Measurements from ENCODE around the gene ERN1.

DNA sequence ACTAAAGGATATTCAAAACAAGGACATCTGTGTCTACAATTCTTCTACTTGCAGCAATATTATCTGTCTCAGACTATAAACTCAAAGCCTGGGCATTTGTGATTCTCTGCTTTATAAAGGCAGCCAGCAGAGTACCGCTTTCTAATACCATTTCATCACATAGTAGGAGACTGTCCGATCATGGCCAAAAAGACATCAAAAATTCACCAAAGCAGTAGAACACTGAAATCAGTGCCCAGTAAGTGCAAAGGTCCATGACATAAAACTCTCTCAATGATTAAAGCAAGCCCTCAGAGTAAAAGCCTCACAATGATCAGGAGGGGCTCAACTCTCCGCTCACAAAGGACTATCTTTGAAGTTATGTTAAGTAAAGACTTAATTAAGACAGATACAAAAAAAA is 23.0 kb downstream of the ERN1 start:
- TF ChIP-seq, protein P1, sequence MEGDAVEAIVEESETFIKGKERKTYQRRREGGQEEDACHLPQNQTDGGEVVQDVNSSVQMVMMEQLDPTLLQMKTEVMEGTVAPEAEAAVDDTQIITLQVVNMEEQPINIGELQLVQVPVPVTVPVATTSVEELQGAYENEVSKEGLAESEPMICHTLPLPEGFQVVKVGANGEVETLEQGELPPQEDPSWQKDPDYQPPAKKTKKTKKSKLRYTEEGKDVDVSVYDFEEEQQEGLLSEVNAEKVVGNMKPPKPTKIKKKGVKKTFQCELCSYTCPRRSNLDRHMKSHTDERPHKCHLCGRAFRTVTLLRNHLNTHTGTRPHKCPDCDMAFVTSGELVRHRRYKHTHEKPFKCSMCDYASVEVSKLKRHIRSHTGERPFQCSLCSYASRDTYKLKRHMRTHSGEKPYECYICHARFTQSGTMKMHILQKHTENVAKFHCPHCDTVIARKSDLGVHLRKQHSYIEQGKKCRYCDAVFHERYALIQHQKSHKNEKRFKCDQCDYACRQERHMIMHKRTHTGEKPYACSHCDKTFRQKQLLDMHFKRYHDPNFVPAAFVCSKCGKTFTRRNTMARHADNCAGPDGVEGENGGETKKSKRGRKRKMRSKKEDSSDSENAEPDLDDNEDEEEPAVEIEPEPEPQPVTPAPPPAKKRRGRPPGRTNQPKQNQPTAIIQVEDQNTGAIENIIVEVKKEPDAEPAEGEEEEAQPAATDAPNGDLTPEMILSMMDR (optimal IDR thresholded peaks at IDR 0.05 in 1 of 3, IDR thresholded peaks at IDR 0.05 in 1 of 3, conservative IDR thresholded peaks at IDR 0.05 in 1 of 3; ENCODE audit: extremely low read depth in 1 of 3, insufficient read depth in 2 of 3, low read length in 3 of 3) = no peak
- no peak for TF ChIP-seq EZH2 (IDR thresholded peaks at IDR 0.05; ENCODE audit: low read length)
